K562 (cell line): ENCODE results near the gene EAF1. TPM values are rescaled to one million over a fixed set of nuclear protein-coding genes. Genes with fewer than 3 reads are reported as not detected.

Experiments
- CBX8 ChIP-seq: fragments of 200-600 bp; sonication (generic); IDR thresholded peaks from 2 replicates; pipeline ENCODE4 v1.6.1; 2012; ENCODE audit warnings: borderline replicate concordance, mixed run types, low read depth, mild to moderate bottlenecking, moderate library complexity, mixed read lengths, low read length, control low read depth, inconsistent platforms; ENCODE audit not compliant: poor library complexity, severe bottlenecking; ENCODE audit errors: extremely low read depth
- HIVEP1 ChIP-seq: fragments of 250-450 bp; sonication (Bioruptor Pico); IDR thresholded peaks from 2 replicates; pipeline ENCODE4 v1.4.0; 2020; ENCODE audit warnings: mild to moderate bottlenecking
- HMBOX1 ChIP-seq: sonication (generic); IDR thresholded peaks from 2 replicates; pipeline ENCODE4 v1.6.1; 2016
- ILF3 ChIP-seq: fragments of 450-650 bp; IDR thresholded peaks from 2 replicates; pipeline ENCODE4 v1.6.1; 2018; ENCODE audit warnings: antibody characterized with exemption, mild to moderate bottlenecking, moderate library complexity, borderline replicate concordance
- KLF13 ChIP-seq: fragments of 450-650 bp; IDR thresholded peaks from 2 replicates; pipeline ENCODE4 v1.6.1; 2016; ENCODE audit warnings: missing genetic modification characterization, low read depth, mild to moderate bottlenecking, missing compliant biosample characterization, moderate library complexity, borderline replicate concordance
- MAFF ChIP-seq: IDR thresholded peaks from 2 replicates; pipeline ENCODE4 v1.6.1; 2012; ENCODE audit warnings: low read length, improper control_type of control experiment
- NFIX ChIP-seq: fragments of 250-450 bp; sonication (Bioruptor Pico); IDR thresholded peaks from 2 replicates; pipeline ENCODE4 v1.4.0; 2020; ENCODE audit warnings: low read depth, mild to moderate bottlenecking, moderate library complexity
- PBX2 ChIP-seq, 2 experiments: IDR thresholded peaks in 1 of 2; conservative IDR thresholded peaks in 1 of 2; 2 replicates each; pipeline ENCODE4 v1.6.1; 2016; ENCODE audit warnings: low read depth in 2 of 2, mild to moderate bottlenecking in 1 of 2, missing compliant biosample characterization in 1 of 2, missing genetic modification characterization in 1 of 2, moderate library complexity in 1 of 2
- PHF20 ChIP-seq: fragments of 450-650 bp; IDR thresholded peaks from 2 replicates; pipeline ENCODE4 v1.6.1; 2018; ENCODE audit not compliant: partially characterized antibody
- PHTF2 ChIP-seq: fragments of 250-450 bp; sonication (Bioruptor Pico); IDR thresholded peaks from 2 replicates; pipeline ENCODE4 v1.5.0; 2021; ENCODE audit warnings: mild to moderate bottlenecking
- RFX5 ChIP-seq: IDR thresholded peaks from 2 replicates; pipeline ENCODE4 v1.6.1; 2011; ENCODE audit warnings: low read depth, mild to moderate bottlenecking, improper control_type of control experiment, low read length
- TAL1 ChIP-seq: fragments of 450-650 bp; IDR thresholded peaks from 2 replicates; pipeline ENCODE4 v1.6.1; 2016; ENCODE audit warnings: mild to moderate bottlenecking
- TBL1XR1 ChIP-seq, 2 experiments: IDR thresholded peaks; 2 replicates each; pipeline ENCODE4 v1.6.1; 2012; ENCODE audit warnings: improper control_type of control experiment in 2 of 2, low read length in 2 of 2, mild to moderate bottlenecking in 1 of 2
- TRIM25 ChIP-seq: fragments of 450-650 bp; IDR thresholded peaks from 2 replicates; pipeline ENCODE4 v1.7.0; 2016; ENCODE audit warnings: borderline replicate concordance
- VEZF1 ChIP-seq: fragments of 200-800 bp; sonication (Bioruptor generic); IDR thresholded peaks from 2 replicates; pipeline ENCODE4 v1.6.1; 2017; ENCODE audit warnings: missing genetic modification characterization, missing compliant biosample characterization
- XRCC3 ChIP-seq: fragments of 450-650 bp; IDR thresholded peaks from 2 replicates; pipeline ENCODE4 v1.6.1; 2017; ENCODE audit warnings: mild to moderate bottlenecking, moderate library complexity
- ZFP30 ChIP-seq: fragments of 250-450 bp; sonication (Bioruptor Pico); IDR thresholded peaks from 2 replicates; pipeline ENCODE4 v1.8.0; 2022; ENCODE audit warnings: moderate library complexity, mild to moderate bottlenecking, inconsistent platforms, borderline replicate concordance
- ZNF263 ChIP-seq: sonication (generic); formaldehyde crosslinking; IDR thresholded peaks from 2 replicates; pipeline ENCODE4 v1.8.0; 2022; ENCODE audit warnings: mild to moderate bottlenecking, missing genetic modification reagents, borderline replicate concordance
- ZNF431 ChIP-seq: sonication (generic); formaldehyde crosslinking; IDR thresholded peaks from 2 replicates; pipeline ENCODE4 v1.8.0; 2022; ENCODE audit warnings: mild to moderate bottlenecking, missing genetic modification reagents
- ZNF584 ChIP-seq: fragments of 200-800 bp; sonication (Bioruptor generic); IDR thresholded peaks from 2 replicates; pipeline ENCODE4 v1.6.1; 2016; ENCODE audit warnings: low read depth, mild to moderate bottlenecking, missing genetic modification characterization, missing compliant biosample characterization
- polyA plus RNA-seq, 8 experiments: library from polyadenylated mRNA; depleted of rRNA in 4 of 8; stranded (reverse) in 5 of 8; unstranded in 3 of 8; fragments of >200 nt; fragmentation: Nextera tagmentation in 2 of 8; fragmentation: Illumina TruSeq in 1 of 8; extraction: Ambion mirVana in 2 of 8; extraction: Trizol in 1 of 8; gene quantifications; 2 replicates each; pipeline versions ENCODE4 v1.2.1 to v1.2.3, GENCODE V29; 2011 to 2014; ENCODE audit warnings: inconsistent platforms in 1 of 8, missing spikeins in 1 of 8
- total RNA-seq, 7 experiments: library from RNA; depleted of rRNA in 6 of 7; stranded (reverse); fragments of >200 nt in 6 of 7; fragmentation: Illumina TruSeq in 2 of 7; extraction: Trizol in 2 of 7; gene quantifications; 2 replicates each; pipeline versions ENCODE4 v1.2.1 to v1.2.3, GENCODE V29; 2011 to 2021; ENCODE audit warnings: low replicate concordance in 1 of 7

The EAF1 gene
- total and polyA plus RNA-seq, 9 of the 15 experiments (the other 6 are each of a cell fraction or from before 2014, with no cell fraction given), result 7.0 to 26.8 (median 20.4) TPM

GRCh38 chr3:15377961-15378791, 49.2 kb upstream of the EAF1 start (continued):
- 0 out of 2 replicates have a peak, but pooled peaks have one; percentile 2 for TF ChIP-seq TAL1
- TF ChIP-seq MAFF, result peak; percentile 54
- TF ChIP-seq CBX8, result no peak
- TF ChIP-seq HMBOX1, result no peak
- TF ChIP-seq PBX2 (CRISPR knock-in tag; IDR thresholded peaks at IDR 0.05; ENCODE audit: low read depth), result no peak
- TF ChIP-seq PBX2 (tag; conservative IDR thresholded peaks at IDR 0.05; ENCODE audit: low read depth), result peak; percentile 30; the same call in 1 of the 2 replicates
- no peak for TF ChIP-seq TRIM25
- peak; percentile 53 for TF ChIP-seq PHF20
- no peak for TF ChIP-seq ZFP30 (CRISPR knock-in tag)
- TF ChIP-seq KLF13 (tag), result peak; percentile 84
- peak; percentile 86 to 87 for TF ChIP-seq TBL1XR1 (IDR thresholded peaks at IDR 0.05; ENCODE audit: low read length in 2 of 2)
- TF ChIP-seq HIVEP1 (CRISPR knock-in tag), result no peak
- TF ChIP-seq RFX5, result peak; percentile 43; the same call in 1 of the 2 replicates
- no peak for TF ChIP-seq ILF3
- no peak for TF ChIP-seq PHTF2 (CRISPR knock-in tag)
- TF ChIP-seq XRCC3, result no peak
- TF ChIP-seq VEZF1 (CRISPR knock-in tag), result no peak
- TF ChIP-seq ZNF431, result no peak
- TF ChIP-seq ZNF263 (CRISPR knock-in tag), result peak; percentile 26; the same call in 1 of the 2 replicates
- no peak for TF ChIP-seq ZNF584 (CRISPR knock-in tag)
- TF ChIP-seq NFIX, result no peak
